ENCODE results near the gene DLG2.

Gene DLG2

DNA sequence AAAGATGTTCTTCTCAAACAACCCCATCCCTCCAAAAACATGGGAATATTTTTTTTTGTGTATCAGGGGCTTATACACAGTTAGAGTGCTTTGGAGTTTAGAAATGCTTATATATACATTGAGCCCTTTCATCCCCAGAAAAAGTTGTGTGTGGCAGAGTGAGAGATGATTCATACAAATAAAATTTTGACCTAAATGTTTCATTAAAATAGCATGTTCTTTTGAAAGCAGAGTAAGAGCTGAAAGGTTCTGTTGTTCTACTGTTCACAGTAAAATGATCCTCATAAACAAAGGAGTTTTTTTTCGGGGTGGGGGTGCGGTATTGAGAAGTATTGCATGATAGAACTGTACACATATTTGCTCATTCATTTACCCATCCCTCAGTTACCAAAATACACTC is 512.4 kb downstream of the DLG2 start:
- TF ChIP-seq CEBPB (IDR thresholded peaks at IDR 0.05) (no peak), ZBTB7A (IDR thresholded peaks at IDR 0.05; ENCODE audit: low read depth) (no peak), YY1 (IDR thresholded peaks at IDR 0.05; ENCODE audit: low read depth) (no peak), FOXM1 (IDR thresholded peaks at IDR 0.05; ENCODE audit: borderline replicate concordance, low read depth) (no peak), EGR1 (IDR thresholded peaks at IDR 0.05) (no peak), NFIC (IDR thresholded peaks at IDR 0.05) (no peak), CREB1 (IDR thresholded peaks at IDR 0.05; ENCODE audit: low read depth) (no peak), TEAD4 (IDR thresholded peaks at IDR 0.05) (no peak)

DNA sequence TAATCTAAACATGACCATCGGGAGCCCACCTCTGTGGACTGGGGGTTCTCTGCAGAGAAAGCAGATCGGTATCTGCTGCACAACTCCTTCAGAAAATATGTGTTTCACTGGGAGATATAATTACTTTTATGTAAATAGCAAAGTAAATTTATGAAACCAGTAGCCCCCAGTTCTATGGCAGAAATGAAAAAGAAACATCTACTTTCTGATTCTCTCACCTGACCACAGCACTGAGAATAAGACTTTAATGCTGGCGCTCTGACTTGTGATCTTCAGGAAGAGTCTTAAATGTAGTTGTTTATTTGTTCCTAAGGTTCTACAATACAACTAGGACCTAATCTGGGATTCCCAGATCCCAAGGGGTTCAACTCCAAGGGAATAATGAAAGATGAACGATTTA is 518.0 kb downstream of the DLG2 start:
- TF ChIP-seq, protein P1, sequence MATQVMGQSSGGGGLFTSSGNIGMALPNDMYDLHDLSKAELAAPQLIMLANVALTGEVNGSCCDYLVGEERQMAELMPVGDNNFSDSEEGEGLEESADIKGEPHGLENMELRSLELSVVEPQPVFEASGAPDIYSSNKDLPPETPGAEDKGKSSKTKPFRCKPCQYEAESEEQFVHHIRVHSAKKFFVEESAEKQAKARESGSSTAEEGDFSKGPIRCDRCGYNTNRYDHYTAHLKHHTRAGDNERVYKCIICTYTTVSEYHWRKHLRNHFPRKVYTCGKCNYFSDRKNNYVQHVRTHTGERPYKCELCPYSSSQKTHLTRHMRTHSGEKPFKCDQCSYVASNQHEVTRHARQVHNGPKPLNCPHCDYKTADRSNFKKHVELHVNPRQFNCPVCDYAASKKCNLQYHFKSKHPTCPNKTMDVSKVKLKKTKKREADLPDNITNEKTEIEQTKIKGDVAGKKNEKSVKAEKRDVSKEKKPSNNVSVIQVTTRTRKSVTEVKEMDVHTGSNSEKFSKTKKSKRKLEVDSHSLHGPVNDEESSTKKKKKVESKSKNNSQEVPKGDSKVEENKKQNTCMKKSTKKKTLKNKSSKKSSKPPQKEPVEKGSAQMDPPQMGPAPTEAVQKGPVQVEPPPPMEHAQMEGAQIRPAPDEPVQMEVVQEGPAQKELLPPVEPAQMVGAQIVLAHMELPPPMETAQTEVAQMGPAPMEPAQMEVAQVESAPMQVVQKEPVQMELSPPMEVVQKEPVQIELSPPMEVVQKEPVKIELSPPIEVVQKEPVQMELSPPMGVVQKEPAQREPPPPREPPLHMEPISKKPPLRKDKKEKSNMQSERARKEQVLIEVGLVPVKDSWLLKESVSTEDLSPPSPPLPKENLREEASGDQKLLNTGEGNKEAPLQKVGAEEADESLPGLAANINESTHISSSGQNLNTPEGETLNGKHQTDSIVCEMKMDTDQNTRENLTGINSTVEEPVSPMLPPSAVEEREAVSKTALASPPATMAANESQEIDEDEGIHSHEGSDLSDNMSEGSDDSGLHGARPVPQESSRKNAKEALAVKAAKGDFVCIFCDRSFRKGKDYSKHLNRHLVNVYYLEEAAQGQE (IDR thresholded peaks at IDR 0.05; ENCODE audit: low read depth), result no peak
- TF ChIP-seq TEAD4 (IDR thresholded peaks at IDR 0.05) (no peak), TCF12 (IDR thresholded peaks at IDR 0.05; ENCODE audit: low read depth) (no peak)
- TF ChIP-seq, protein P2, sequence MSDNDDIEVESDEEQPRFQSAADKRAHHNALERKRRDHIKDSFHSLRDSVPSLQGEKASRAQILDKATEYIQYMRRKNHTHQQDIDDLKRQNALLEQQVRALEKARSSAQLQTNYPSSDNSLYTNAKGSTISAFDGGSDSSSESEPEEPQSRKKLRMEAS (IDR thresholded peaks at IDR 0.05), result no peak
- TF ChIP-seq, protein P3, sequence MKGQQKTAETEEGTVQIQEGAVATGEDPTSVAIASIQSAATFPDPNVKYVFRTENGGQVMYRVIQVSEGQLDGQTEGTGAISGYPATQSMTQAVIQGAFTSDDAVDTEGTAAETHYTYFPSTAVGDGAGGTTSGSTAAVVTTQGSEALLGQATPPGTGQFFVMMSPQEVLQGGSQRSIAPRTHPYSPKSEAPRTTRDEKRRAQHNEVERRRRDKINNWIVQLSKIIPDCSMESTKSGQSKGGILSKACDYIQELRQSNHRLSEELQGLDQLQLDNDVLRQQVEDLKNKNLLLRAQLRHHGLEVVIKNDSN (IDR thresholded peaks at IDR 0.05), result no peak

DNA sequence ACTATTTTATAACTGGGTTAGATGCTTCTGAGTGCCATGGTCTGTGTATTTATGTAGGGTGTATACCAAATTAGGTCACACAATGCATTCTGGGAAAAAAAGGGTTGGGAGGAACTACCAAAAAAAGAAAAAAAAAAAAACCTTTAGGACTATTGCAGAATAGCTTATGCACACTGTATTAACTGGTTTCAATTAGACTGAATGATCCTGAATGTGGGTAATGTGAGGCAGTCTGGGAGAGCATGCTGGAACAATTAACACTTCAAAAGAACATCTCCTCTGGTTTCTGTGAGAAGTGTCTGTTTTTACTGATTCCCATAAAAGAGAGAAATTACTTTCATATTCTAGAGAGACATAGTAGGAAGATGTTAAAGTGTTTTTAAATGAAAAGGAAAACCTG is 521.3 kb downstream of the DLG2 start:
- TF ChIP-seq, protein P1 (IDR thresholded peaks at IDR 0.05; ENCODE audit: low read depth), result no peak
- no peak for TF ChIP-seq EP300 (IDR thresholded peaks at IDR 0.05; ENCODE audit: borderline replicate concordance)
- TF ChIP-seq TCF12 (IDR thresholded peaks at IDR 0.05; ENCODE audit: low read depth), result no peak

DNA sequence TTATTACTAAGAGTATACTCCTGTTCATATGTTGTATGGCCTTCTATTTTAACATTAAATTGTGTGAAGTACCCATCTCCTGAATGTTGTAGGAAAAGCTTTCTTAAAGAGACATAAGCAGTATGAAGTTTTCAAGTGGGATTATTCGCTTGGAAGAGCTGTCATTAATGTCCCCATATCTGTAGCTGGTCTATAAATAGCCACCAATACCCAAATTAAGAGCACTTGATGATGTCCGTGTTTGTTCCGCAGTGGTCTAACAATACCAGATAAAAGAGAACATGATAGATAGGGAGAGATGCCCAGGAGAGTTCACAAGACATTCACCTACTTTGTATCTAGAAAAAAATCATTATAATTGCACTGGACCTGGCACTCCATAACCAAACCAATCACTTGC is 527.6 kb downstream of the DLG2 start:
- TF ChIP-seq ZBTB7A (IDR thresholded peaks at IDR 0.05; ENCODE audit: low read depth) (no peak), NFIC (IDR thresholded peaks at IDR 0.05) (no peak), FOXM1 (IDR thresholded peaks at IDR 0.05; ENCODE audit: borderline replicate concordance, low read depth) (no peak), CEBPB (IDR thresholded peaks at IDR 0.05) (no peak), EGR1 (IDR thresholded peaks at IDR 0.05) (no peak), CREB1 (IDR thresholded peaks at IDR 0.05; ENCODE audit: low read depth) (no peak), RAD21 (IDR thresholded peaks at IDR 0.05; ENCODE audit: low read depth) (no peak), TAF1 (IDR thresholded peaks at IDR 0.05; ENCODE audit: low read depth) (no peak), YY1 (IDR thresholded peaks at IDR 0.05; ENCODE audit: low read depth) (no peak), TEAD4 (IDR thresholded peaks at IDR 0.05) (no peak), TCF12 (IDR thresholded peaks at IDR 0.05; ENCODE audit: low read depth) (no peak), EP300 (IDR thresholded peaks at IDR 0.05; ENCODE audit: borderline replicate concordance) (no peak)
- TF ChIP-seq, protein P3 (IDR thresholded peaks at IDR 0.05), result no peak
- TF ChIP-seq, protein P2 (IDR thresholded peaks at IDR 0.05), result no peak
- TF ChIP-seq, protein P1 (IDR thresholded peaks at IDR 0.05; ENCODE audit: low read depth), result no peak

DNA sequence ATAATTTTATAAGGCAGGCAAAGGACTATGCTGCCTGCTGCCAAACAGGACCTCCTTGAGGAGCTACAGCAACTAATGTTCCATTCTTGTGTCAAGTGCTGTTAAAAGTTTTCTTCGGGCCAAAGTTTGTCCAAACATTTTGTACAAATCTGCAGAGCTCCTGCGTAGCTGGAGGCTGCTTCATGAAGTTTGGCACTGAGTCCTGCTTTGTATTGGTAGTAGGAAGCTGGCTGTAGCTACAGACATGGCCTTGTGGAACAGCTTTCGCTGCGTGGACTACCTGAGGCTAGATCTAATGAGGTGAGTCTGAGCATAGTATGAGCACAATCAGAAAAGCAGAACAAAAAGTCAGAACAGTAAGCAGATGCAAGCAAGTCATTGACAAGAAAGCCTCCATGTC is 528.1 kb downstream of the DLG2 start:
- TF ChIP-seq TAF1 (IDR thresholded peaks at IDR 0.05; ENCODE audit: low read depth) (no peak), NFIC (IDR thresholded peaks at IDR 0.05) (no peak), ZBTB7A (IDR thresholded peaks at IDR 0.05; ENCODE audit: low read depth) (no peak), EGR1 (IDR thresholded peaks at IDR 0.05) (no peak), RAD21 (IDR thresholded peaks at IDR 0.05; ENCODE audit: low read depth) (no peak), TEAD4 (IDR thresholded peaks at IDR 0.05) (no peak), CREB1 (IDR thresholded peaks at IDR 0.05; ENCODE audit: low read depth) (no peak), YY1 (IDR thresholded peaks at IDR 0.05; ENCODE audit: low read depth) (no peak), TCF12 (IDR thresholded peaks at IDR 0.05; ENCODE audit: low read depth) (no peak), EP300 (IDR thresholded peaks at IDR 0.05; ENCODE audit: borderline replicate concordance) (no peak), FOXM1 (IDR thresholded peaks at IDR 0.05; ENCODE audit: borderline replicate concordance, low read depth) (no peak), CEBPB (IDR thresholded peaks at IDR 0.05) (no peak)
- TF ChIP-seq, protein P2 (IDR thresholded peaks at IDR 0.05), result no peak
- TF ChIP-seq, protein P3 (IDR thresholded peaks at IDR 0.05), result no peak
- TF ChIP-seq, protein P1 (IDR thresholded peaks at IDR 0.05; ENCODE audit: low read depth), result no peak
